HG03060 (cell line): ENCODE results near the gene CACNG5.

Experiments
- ATAC-seq: cut with Tn5 transposase; IDR thresholded peaks from one replicate; pipeline ENCODE4 v1.9.1; 2021; ENCODE audit warnings: low read depth, moderate number of reproducible peaks; ENCODE audit not compliant: unreplicated experiment

CACNG5 gene

DNA sequence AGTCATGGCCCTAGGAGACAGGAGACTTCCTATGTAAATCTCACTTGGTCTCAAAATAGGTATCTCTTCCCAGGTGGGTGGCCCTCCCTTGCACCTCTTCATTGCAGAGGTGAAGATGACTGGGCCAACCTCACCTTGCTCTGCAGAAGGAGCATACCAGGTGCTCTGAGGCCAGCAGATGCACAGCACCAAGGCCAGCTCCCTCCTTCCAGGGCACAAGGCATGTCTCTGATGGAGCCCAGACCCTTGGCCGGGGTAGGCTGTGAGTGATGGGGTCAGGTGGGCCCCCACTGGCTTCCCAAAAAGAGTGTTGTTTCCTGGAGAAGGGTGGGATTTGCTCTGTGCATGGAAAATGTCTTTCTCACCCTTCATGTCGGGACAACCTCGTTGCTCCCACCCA, 12.8 kb downstream of the CACNG5 start:
- no peak for ATAC-seq

DNA sequence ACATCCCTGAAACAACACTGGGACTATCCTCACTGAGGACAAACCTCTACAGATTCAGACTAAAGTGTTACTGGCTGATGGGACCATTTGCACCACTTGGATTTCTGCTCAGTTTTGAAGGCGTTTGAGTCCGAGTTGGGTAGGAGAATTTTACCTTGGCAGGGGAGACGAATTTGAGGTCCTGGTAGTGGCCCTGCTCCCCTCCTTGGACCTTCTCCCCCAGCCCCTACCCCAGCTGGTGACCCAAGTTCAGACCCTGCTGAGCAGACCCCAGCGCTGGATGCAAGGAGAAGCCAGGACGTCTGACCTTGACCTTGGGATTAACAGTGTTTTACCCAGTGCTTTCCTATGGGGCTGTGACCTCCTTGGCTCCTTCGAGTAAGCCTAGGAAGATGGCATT, 13.6 kb downstream of the CACNG5 start:
- ATAC-seq: no peak

DNA sequence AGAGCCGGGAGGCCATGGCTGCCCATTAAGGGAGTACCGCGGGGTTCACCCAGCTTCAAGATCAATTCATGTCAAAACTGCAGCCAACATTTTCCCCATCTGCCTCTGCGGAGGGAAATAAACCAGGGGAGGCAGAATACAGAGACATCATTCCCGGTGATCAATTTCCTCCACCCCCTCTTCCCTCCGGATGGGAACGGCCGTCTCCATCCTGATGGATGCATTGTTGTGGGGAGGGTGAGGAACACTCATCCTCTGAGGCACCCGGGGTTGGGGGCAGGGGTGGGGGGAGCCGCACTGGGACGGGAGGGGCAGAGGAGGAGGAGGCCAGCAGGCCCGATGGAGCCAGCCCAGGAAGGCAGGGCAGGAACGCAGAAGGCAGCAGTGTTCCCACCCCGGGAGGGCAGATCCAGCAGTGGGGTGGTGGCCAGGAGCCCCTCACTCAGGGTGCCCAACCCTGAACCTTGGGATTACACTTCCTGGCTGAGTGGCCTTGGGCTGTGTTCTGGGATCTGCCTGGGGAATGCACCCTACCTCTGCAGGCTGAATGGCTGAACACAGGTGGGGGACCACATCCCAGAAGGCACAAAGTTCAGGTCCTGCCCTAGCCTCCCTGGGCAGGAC, 14.2 kb downstream of the CACNG5 start:
- no peak for ATAC-seq

DNA sequence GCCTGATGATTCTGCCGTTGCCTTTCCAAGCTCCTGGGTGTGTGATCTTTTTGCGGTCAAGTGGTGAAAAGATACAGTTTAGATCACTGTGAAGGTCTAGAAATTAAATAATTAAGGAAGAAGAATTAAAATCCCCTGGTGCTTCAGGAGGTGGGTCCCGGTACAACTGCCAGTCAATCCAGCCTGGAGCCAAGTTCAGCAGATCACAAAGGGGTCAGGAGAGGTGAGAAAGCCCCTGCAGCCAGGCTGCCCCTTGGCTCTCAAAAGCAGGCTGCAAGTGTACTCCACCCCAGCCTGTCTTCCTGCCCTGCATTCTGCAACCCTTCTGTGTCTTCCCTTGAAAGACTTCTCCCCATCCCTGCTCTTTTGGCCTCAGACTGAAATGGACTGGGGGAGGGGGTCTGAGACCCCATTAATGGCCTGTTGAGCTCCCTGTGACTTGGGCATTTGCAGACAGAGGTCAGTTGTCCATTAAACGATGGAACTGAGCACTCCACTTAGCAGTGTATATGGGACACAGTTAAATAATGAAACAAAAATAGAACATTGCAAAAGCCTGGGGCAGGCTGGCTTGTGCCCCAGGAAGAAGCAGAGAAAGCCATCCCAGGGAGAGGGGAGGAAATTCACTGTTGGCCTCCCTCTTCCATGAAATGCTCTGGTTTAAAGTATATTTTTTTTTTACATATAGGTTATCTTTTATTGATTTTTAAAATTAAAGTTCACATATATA, 15.1 kb downstream of the CACNG5 start:
- no peak for ATAC-seq

DNA sequence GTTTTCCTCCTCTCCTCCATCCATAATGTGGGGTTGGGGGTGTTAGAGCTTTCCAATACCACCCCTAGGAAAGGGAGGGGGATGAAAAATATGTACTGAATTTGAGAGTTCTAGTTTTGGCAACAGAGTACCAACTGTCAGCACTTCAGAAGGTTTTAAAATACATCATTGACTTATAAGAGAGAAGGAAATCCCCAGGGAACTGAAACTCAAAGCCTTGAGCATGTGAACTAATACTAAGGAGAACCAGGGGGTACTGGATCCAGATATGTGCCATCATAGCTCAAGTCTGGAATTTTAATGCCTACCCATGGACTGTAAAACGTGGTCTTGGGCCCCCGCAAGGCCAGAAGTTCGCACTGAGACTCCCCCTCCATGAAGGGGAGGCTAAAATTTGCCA, 15.8 kb downstream of the CACNG5 start:
- no peak for ATAC-seq

DNA sequence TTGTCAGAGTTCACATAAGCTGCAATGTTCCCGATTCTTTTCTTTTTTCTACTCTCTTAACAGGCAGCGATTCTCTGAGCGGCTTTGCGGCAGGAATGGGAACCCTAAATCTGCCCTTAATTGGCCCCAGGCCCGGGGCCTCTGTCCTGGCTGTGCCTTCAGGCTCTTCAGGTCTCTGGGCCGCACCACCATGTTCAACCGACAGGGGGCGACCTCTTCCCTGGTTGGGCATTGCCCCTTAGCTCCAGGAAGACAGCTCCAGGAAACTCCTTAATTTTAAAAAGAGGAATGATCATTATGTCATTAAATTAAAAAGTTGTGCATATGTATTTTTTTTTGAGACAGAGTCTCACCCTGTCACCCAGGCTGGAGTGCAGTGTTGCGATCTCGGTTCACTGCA, 20.3 kb downstream of the CACNG5 start:
- ATAC-seq: no peak

DNA sequence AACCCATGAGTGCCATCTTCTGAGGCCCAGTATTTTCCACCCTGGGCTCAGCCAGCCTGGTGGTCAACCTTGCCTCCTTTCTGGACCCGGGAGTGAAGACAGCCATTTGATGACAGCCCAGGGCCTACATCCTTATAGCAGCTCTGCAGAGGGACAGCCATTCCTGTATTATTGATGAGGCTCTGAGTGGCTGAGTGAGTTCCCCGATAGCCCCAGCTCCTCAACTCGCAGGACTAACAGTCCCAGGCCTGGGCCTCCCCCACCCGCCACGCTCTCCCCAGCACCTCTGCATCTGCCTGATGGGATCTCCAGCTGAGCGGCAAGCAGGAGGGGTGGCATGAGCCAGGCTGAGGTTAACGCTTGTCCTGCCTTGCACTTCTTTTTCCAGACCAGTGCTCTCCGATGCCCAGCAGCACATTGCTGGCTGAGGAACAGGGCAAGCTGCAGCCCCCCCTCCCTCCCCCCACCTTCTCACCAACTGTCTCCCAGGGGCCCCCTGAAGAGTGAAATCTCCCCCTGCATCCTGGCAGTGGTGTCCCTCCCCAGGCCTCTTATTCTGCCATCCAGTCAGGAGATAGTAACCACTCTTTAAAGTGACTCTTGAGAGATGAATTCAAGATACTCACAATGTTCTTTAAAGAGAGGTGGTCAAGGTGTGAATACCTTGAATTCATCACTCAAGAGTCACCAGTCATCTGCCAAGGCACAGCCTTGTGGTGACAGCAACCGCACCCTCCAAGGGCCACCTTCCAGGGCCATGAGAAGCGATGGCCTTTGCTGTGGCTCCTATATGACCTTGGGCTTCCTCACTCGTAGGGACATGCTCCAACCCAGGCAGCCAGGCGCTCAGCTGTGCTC, 23.5 kb downstream of the CACNG5 start:
- no peak for ATAC-seq

DNA sequence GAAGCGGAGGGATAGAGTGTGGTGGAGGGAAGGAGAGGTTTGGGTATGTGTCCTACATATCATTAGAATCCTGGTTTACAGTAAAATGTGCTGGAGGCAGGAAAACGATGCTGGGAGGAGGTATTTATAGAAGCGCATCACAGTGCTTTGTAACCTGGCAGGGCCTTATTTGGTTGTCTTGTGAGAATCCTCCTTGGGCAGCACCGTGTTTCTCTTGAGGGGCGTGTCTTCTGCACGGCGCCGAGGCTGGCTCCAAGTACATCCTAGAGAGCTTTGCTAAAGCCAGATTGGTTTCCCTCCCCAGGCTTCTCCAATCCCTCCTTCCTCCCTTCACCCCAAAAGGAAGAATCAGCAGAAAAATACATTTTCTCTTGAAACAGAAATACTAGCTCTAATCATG, 24.4 kb downstream of the CACNG5 start:
- ATAC-seq: no peak

DNA sequence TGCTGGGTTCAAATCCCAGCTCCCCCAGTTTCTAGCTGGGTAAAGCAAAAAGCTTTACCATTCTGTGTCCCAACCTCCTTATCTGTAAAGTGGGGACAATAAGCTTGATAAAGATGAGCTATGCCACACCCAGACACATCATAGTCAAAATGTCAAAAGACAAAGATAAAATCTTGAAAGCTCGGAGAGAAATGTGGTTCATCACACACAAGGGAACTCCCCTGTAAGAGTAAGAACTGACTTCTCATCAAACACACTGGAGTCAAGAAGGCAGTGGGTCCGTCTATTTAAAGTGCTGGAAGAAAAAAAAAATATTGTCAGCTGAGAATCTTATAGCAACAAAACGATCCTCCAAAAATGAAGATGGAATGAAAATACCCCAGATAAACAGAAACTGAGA, 25.3 kb downstream of the CACNG5 start:
- no peak for ATAC-seq

DNA sequence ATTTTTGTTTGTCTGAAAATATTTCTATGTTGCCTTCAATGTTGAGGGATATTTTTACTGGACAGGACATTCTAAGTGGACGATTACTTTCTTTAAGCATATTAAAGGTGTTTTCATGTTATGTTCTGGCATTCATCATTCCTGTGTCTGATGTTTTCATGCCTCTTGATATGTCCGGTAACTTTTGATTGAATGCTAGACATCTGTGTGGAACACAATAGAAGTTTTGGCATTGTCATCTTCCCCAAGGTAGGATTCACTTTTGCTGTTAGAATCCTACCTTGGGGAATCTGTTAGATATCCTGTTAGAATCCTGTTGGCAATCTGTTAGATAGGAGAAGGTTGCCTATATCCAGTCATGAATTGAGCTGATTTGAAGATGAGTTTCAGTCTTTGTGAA, 28.9 kb downstream of the CACNG5 start:
- ATAC-seq: no peak

DNA sequence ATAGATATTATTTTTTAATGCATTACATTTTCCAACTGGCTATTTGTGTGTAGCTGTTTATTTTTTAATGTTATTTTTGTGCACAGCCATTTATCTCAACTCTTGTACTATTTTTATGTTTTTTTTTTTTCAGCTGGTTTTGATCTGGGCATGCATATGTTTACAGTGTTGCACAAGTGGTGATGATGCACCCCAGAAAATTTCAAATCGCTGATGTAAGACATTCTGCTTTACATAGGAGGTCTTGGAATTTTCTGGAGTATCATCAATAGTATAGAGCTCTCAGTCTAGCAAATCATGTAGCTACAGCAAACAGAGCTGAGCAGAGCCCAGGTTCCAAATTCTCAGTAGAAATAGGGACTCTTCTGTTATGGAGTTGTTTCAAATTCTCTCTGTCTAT, 30.2 kb downstream of the CACNG5 start:
- ATAC-seq: no peak

DNA sequence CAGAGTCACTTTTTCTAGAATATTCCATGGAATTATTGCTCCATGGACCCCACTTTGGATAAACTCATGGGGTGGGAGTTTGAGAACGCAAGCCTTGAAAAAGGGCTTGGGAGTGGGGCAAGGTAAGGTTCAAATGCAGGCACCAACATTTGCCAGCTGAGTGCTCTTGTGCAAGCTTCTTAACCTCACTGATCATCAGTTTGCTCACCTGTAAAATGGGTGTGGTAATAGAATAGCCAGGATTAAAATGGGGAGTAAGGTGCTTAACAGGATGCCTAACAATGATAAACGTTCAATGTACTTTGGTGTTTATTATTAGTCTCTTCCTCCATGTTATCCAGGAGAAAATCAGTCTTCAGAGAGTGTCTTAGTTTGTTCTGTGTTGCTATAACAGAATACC, 39.0 kb downstream of the CACNG5 start:
- no peak for ATAC-seq

DNA sequence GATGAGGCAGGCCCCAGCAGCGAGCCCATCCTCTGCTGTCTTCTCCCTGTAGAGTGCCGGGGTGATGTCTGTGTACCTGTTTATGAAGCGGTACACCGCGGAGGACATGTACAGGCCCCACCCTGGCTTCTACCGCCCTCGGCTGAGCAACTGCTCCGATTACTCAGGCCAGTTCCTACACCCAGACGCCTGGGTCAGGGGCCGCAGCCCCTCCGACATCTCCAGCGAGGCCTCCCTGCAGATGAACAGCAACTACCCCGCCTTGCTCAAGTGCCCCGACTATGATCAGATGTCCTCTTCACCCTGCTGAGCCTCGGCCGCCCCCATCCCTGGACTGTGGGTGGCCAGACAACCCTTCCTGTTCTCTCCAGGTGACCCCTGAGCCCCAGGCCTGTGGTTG, 50.0 kb downstream of the CACNG5 start:
- ATAC-seq: no peak

DNA sequence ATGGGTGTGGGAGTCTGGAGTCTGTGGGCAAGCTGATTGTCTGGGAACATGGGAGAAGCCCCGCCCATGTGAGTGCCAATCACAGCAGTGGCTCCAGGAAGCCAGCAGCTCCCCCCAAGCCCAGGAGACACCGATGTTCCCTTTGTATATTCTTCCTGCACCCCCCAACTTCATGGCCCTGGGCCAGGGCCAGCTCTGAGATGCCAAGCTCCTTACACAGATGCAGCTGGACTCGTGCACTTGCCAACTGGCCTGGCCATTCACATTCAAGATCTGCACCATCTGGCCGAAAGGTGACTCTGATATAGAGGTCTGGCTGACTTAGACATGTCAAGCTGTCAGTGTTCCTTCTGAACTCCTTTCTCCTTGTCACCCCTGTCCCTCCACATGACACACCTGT, 50.5 kb downstream of the CACNG5 start:
- ATAC-seq: no peak

DNA sequence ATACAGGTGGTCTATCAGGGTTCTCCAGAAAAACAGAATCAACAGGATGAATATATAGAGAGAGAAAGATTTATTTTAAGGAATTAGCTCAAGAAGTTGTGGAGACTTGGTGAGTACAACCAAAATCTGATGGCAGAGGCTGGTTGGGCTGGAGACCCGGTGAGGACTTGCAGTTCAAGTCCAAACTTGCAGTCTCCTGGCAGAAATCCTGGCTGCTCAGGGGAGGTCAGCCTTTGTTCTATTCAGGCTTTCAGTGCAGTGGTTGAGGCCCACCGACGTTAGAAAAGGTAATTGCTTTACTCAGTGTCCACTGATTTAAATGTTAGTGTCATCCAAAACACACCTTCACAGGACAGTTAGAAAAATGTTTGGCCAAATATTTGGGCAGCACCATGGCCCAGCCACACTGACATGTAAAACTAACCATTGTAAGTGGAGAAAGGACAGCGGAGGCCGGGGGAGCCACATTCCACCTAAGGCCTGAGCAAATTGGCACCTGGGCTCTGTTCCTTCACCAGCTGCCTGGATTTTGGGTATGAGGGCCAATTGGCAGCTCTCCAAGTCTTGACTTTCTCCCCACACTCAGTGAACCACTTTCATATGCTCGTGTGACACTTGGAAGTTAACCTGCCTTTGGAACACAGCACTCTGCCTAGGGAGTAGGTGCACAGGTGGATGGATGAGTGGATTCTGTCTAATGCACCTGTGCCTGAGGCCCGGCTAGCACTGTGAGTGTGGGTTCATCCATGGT, 54.7 kb downstream of the CACNG5 start:
- no peak for ATAC-seq

DNA sequence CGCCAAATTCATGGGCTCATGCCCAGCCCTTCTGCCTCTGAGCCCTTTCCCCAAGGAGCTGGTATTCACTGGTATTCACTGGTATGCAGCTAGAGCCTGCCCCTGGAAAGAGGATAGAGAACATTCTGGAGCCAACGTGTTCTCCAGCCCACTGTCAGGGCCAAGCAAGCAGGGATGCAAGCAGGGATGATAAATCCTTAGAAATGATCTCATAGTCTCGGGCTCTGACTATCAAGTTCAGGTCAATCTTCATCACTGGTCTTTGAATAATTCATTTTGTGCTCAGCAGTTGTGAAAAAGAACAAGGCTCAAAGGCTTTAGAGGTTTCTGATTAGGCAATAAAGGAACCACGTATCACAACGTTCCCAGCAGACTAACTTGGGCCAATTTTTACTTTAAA, 57.3 kb downstream of the CACNG5 start:
- no peak for ATAC-seq

DNA sequence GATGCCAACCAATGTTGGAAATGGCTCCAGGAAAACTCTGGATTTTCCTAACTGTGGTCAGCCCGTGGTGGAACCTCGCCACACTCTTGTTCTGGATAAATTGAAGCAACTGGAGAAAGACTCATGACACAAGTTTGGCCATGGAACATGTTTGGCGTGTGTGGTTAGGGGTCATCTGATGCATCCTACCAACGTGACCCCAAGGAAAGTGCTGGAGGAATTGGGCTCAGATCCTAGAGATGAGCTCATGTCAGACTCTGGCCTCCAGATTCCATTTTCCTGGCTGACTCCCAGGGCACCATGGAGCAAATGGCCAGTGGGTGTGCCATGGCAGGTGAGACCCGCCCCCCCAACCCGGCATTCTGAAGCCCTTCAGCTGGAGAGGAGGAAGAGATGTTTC, 58.5 kb downstream of the CACNG5 start:
- ATAC-seq: no peak

DNA sequence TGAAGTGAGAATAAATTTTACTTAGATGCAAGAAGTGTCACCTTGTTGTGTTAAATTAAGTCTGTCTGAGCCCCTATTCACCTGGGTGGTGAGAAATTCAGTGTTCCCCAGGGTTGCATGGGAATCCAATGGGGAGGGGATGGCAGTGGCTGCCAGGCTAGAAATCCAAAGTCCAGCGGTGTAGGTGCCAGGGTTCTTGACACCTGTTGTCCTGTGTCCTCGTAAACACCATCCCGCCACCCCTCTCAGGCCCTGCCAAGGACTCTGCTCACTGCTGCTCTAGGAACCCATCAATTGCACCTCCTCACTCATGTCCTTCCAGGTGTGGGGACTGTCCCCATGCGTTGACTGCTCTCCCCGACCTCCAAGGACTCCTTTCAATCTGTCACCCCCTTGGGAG, 58.9 kb downstream of the CACNG5 start:
- no peak for ATAC-seq

DNA sequence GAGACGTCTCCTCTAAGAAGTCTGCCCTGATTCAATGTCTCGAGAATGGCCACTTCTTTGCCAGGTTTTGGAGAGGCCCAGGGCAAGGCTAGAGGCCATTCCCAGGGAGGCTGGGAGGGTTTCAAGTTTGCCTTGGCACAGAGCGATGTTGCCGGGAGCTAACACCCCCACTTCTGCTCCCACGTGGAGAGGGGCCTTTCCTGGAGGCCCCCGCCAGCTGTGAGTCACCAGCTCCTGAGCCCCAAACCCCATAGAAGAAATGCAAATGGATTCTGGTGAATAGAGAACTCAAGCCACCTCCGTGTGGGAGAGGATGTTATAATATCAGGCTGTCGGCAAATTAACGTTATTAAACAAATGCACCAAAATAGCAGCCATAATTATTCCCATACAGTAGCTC, 62.2 kb downstream of the CACNG5 start:
- no peak for ATAC-seq

DNA sequence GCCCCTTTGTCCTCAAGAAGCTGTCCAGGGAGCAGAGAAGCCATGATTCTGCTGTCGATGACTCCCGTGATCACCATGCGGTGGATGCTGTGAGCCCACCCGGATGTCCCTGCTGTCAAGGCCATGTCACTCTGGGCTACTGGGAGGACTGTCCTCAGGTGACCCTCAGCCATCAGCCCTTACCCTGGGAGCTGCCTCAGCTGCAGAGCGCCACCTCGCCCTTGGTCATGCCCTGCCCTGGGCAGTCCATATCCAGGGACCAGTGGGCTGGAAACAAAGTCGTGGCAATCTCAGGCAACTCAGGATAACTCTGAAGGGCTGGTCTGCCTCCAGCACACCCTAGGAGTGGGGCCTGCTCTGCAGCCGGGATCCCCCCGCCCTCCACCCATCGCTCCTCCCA, 63.6 kb downstream of the CACNG5 start:
- no peak for ATAC-seq
